Anterior cingulate cortex (tissue), 58 donors: ENCODE data around the gene ARHGEF37.
"Not testable (repeated sequence)": the region's sequence is repeated elsewhere in the genome, so short reads cannot be mapped to it uniquely, and the experiment has no call there.

Experiments
- DNase-seq, 58 donors: peaks; one replicate each; lab custom pipeline; 2025; lab: John Stamatoyannopoulos, UW

The ARHGEF37 gene

DNA sequence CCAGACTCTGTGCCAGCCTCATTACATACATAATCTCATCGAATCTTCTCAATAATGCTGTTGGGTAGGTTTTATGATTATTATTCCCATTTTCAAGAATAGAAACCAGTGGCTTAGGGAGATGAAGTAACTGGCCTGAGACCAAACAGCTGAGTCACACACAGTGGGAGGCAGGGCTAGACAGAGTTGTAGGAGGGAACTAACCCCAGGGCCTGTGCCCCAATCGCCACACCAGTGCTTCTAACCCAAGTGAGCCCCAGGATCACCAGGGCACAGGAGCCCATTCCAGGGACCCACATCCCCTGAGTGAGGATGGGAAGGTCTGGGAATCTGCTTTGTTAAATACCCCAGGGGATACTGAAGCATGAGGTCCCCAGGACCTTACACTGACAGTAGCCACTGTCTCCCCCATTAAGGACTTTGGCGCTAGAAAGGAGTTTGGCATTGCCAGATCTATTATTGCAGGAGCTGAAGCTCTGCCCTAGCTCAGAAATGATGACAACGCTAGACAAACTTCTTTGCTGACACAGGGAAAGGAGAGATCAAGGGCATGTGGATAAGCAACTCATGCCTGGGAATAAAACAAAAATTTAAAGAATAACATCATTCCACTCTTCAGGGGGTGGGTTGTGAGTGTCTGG is 85.0 kb downstream of the ARHGEF37 start:
- DNase-seq: no peak

DNA sequence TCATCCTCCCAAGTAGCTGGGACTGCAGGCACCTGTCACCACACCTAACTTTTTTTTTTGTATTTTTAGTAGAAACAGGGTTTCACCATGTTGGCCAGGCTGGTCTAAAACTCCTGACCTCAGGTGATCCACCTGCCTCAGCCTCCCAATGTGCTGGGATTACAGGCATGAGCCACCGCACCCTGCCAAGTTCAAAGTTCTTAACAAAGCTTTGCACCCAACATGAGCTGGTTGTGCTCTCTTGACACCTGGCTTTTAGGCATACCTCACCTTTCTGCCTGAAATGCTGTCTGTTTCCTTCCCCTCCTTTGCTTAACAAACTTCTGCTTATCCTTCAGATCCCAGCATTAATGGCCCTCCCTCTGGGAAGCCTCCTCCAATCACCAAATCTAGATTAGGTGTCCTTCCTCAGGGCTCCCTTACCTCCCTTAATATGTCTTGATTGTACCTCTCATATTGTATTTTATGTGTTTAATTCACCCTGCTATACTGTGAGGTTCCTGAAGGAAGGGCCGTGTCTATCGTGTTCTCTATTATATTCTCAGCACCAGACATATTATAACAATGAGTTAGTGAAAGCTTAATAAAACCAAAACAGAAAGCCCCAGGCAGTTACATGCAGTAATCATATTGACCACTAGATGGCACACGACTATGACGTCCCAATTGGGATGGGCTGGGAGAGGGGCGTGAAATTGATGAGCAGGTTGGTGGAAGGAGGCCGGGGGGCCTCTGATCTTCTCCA is 86.0 kb downstream of the ARHGEF37 start:
- DNase-seq: no peak

DNA sequence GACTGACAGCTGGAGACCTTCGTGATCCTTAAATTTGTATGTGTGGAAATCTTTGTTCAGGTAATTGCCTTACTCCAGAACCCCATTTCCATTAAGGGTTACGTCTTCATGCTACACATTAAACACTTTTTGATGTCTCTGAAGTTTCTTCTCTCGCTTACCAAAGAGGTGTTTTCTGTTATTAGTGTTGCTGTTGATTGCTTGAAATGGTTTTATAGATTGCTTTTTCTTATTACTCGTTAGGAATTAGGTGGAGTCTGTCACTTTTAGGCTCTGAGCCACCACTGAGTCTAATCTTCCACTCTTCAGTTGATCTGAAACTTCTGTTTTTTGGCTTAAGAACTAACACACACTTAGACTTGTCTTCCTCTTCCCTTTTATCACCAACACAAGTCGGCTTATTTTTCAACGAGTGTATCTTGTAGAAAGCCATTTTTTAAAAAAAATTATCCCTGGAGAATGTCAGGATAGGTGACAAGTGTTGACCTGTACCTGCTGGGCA is 86.6 kb downstream of the ARHGEF37 start:
- no peak for DNase-seq

DNA sequence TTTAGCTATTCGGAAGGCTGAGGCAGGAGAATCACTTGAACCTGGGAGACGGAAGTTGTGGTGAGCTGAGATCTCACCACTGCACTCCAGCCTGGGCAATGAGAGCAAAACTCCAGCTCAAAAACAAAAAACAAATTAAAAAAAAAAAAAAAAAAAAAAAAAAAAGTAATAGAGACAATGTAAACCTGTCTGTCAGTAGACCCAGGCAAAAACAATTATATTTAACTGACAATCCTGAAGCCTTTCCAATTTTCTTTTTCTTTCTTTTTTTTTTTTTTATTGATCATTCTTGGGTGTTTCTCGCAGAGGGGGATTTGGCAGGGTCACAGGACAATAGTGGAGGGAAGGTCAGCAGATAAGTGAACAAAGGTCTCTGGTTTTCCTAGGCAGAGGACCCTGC is 88.0 kb downstream of the ARHGEF37 start:
- DNase-seq: not testable (repeated sequence)

- no peak for DNase-seq
These were observed 90.2 kb downstream of the ARHGEF37 start for GRCh38 chr5:149671544-149671943.

DNA sequence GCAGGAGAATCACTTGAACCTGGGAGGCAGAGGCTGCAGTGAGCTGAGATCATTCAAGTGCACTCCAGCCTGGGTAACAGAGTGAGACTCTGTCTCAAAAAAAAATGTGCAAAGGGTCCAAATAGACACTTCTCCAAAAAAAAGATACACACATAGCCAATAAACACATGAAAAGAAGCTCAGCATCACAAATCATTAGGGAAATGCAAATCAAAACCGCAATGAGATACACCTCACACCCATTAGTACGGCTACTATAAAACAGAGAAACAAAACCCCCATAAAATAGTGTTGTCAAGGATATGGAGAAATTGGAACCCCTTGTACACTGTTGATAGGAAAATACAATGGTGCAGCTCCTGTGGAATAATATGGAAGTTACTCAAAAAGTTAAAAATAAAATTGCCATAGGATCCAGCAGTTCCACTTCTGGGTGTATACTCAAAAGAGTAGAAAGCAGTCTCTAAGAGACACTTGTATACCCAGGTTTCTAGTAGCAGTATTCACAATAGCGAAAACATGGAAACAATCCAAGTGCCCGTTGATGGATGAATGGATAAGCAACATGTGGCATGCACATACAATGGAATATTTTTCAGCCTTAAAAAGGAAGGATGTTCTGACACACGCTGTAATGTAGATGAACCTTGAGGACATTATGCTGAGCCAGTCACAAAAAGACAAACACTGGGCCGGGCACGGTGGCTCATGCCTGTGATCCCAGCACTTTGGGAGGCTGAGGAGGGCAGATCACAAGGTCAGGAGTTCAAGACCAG is 91.6 kb downstream of the ARHGEF37 start:
- no peak for DNase-seq

- DNase-seq: no peak
These were observed 93.4 kb downstream of the ARHGEF37 start for GRCh38 chr5:149674686-149675085.

DNA sequence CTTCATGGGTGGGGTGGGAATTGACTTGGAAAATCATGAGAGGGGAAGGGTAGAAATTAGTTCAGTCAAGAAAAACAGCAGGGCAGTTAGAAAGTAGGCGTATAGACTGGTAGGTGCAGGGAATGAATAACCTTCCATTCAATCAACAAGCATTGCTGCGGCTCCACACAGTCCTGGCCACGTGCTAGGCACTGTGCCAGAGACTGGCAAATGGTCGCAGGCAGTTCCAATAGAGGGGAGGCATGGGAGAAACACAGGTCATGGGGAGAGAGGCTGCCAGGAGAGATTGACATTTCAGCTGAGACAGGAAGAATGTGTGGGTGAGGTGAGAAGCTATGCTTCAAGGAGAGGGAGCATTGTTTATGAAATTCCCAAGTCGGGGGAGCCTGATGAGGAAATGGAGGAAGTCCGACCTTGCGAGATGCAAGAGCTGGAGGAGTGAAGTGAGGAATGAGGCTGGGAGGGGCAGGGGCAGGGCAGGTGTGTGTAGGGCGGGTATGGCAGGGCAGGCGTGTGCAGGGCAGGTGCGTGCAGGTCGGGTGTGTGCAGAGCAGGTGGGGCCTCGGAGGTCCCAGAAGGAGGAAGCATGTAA is 94.4 kb downstream of the ARHGEF37 start:
- DNase-seq: no peak

DNA sequence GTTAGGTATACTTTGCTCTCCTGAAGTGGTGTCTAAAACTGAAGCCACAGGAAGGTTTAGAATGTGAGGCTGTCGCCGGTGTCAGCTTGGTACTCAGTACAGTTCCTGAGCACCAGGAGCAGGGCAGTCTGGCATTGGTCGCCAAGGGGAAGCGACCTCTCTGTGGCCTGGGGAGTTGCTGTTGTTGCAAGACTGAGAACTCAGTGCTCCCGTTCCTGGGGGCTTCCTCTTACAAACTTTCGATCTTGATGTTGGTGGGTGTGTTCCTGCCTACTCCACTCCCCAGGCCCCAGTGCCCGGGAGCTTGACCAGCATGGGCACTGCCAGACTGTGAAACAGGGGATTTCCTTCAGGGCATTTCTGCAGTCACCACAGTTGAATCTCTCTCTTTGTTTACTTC is 96.4 kb downstream of the ARHGEF37 start:
- DNase-seq: peak in 28 of 58 donors; percentile 0 to 49 (median 16)

GRCh38 chr5:149679876-149680809 is 98.8 kb downstream of the ARHGEF37 start:
- DNase-seq: no peak

GRCh38 chr5:149680810-149681221 is 99.5 kb downstream of the ARHGEF37 start:
- DNase-seq: peak in 29 of 58 donors; percentile 4 to 68 (median 24)

GRCh38 chr5:149681252-149681651 is 100.0 kb downstream of the ARHGEF37 start:
- no peak for DNase-seq

GRCh38 chr5:149681922-149682321 is 100.6 kb downstream of the ARHGEF37 start:
- DNase-seq: no peak

DNA sequence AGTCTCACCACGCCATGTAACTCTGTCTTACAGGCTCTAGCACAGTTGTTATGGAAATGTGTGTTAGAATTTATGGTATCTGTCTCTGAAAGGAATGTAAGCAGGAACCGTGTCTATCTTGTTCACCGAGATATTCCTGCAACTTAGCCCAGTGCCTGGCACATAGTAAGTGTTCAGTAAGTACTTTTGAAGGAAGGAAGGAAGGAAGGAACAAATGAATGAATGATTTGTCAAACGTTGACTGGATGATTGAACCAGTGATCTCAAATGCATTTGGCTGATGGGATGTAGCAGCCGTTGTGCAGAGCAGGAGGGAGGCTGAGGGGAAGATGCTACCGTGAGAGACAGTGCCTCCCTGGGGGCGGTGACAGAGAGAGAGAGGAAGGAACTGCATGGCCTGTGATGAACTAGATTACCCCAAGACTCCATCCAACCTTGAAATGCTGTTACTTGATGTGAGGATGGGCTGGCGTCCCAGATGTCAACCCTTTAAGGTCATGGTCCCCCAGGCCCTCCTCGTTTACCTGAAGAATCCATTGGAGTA is 101.3 kb downstream of the ARHGEF37 start:
- DNase-seq: no peak

DNA sequence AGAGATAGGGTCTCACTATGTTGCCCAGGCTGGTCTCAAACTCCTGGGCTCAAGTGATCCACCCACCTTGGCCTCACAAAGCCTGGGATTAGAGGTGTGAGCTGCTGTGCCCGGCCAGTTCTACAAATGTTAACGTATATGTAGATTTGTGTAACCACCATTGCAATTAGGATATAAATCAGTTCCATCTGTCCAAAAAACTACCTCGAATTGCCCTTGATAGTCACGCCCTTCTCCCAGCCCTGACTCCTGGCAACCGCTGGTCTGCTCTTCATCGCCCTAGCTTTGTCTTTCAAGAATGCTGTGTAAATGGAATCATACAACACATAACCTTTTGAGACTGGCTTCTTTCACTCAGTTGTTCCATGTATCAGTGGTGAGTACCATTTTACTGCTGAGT is 102.7 kb downstream of the ARHGEF37 start:
- no peak for DNase-seq

DNA sequence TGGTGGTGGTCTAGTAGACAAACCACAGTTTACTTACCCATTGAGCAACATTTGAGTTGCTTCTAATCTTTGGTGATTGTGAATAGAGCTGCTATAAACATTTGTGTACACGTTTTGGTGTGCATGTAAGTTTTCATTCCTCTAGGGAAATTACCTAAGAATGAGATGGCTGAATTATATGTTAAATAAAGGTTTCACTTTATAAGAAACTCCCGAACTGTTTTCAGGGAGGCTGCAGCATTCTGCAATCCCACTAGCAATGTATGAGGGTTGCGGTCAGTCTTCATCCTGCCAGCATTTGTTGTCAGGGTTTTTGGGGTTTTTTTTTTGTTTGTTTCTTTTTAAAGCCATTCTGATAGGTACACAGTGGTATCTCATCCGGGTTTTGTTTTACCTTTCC is 103.1 kb downstream of the ARHGEF37 start:
- DNase-seq: no peak
